ENCODE measurements around the gene PDXK. TPM values are rescaled to one million over a fixed set of nuclear protein-coding genes. Genes with fewer than 3 reads are reported as not detected.
A peak's percentile ranks its signal among the peaks of the same experiment; 100 is the strongest.

The PDXK gene
- polyA plus RNA-seq, 3 donors from 2014 or later = 47.1 to 55.2 (median 50.9) TPM

GRCh38 chr21:43734928-43735229, 15.9 kb downstream of the PDXK start:
- H3K27ac Mint-ChIP-seq = no peak overlapping the region

GRCh38 chr21:43735236-43736091, 16.5 kb downstream of the PDXK start:
- H3K4me1 Mint-ChIP-seq = peaks cover 20 to 26% of the 10 kb centered on the region in 2 donors
- no peaks in the 10 kb centered on the region for H3K36me3 Mint-ChIP-seq
- DNase-seq = no peak
- H3K9me3 Mint-ChIP-seq = peaks cover 0 to 2% (median 0%) of the 10 kb centered on the region in 6 donors
- peaks cover 2 to 12% (median 3%) of the 10 kb centered on the region in 3 donors for H3K27me3 Mint-ChIP-seq (ENCODE audit: low read depth in 3 of 3)
- no peak overlapping the region for H3K27ac Mint-ChIP-seq
- H3K4me3 Mint-ChIP-seq = no peak overlapping the region

More at GRCh38 chr21:43734928-43735229, 15.9 kb downstream of the PDXK start:
- Mint-ChIP-seq H3K4me1 (peaks cover 20 to 29% of the 10 kb centered on the region in 2 donors), H3K4me3 (no peak overlapping the region), H3K27me3 (ENCODE audit: low read depth in 3 of 3) (peaks cover 2 to 7% (median 3%) of the 10 kb centered on the region in 3 donors), H3K36me3 (no peaks in the 10 kb centered on the region), H3K9me3 (peaks cover 0 to 2% (median 0%) of the 10 kb centered on the region in 6 donors)
- DNase-seq = no peak

- peaks cover 2 to 15% (median 3%) of the 10 kb centered on the region in 3 donors for H3K27me3 Mint-ChIP-seq (ENCODE audit: low read depth in 3 of 3)
- H3K4me1 Mint-ChIP-seq = peaks cover 16 to 26% of the 10 kb centered on the region in 2 donors
- DNase-seq = no peak
- H3K36me3 Mint-ChIP-seq = no peaks in the 10 kb centered on the region
- peaks cover 0 to 2% (median 0%) of the 10 kb centered on the region in 6 donors for H3K9me3 Mint-ChIP-seq
- no peak overlapping the region for H3K4me3 Mint-ChIP-seq
- no peak overlapping the region for H3K27ac Mint-ChIP-seq
These were observed 17.4 kb downstream of the PDXK start for GRCh38 chr21:43736224-43736883.

- DNase-seq = no peak
- H3K4me1 Mint-ChIP-seq = peaks cover 13 to 25% of the 10 kb centered on the region in 2 donors
- H3K27me3 Mint-ChIP-seq (ENCODE audit: low read depth in 3 of 3) = peaks cover 2 to 13% (median 3%) of the 10 kb centered on the region in 3 donors
- no peak overlapping the region for H3K27ac Mint-ChIP-seq
- peaks cover 0 to 2% (median 0%) of the 10 kb centered on the region in 6 donors for H3K9me3 Mint-ChIP-seq
- H3K4me3 Mint-ChIP-seq = no peak overlapping the region
- no peaks in the 10 kb centered on the region for H3K36me3 Mint-ChIP-seq
These were observed 18.4 kb downstream of the PDXK start for GRCh38 chr21:43737158-43737950.

GRCh38 chr21:43739621-43740435, 20.9 kb downstream of the PDXK start:
- peaks cover 5 to 17% of the 10 kb centered on the region in 2 donors for H3K4me1 Mint-ChIP-seq
- H3K27ac Mint-ChIP-seq = no peak overlapping the region
- peaks cover 0 to 2% (median 0%) of the 10 kb centered on the region in 3 donors for H3K36me3 Mint-ChIP-seq
- no peaks in the 10 kb centered on the region for H3K9me3 Mint-ChIP-seq
- H3K4me3 Mint-ChIP-seq = no peak overlapping the region
- H3K27me3 Mint-ChIP-seq (ENCODE audit: low read depth in 3 of 3) = peaks cover 0 to 10% (median 2%) of the 10 kb centered on the region in 3 donors
- DNase-seq = no peak

- Mint-ChIP-seq H3K4me1 (peaks cover 5 to 16% of the 10 kb centered on the region in 2 donors), H3K4me3 (no peak overlapping the region), H3K9me3 (no peaks in the 10 kb centered on the region), H3K27ac (peak overlapping the region in 2 of 6 donors; percentile 6 to 48), H3K36me3 (peaks cover 0 to 5% (median 0%) of the 10 kb centered on the region in 3 donors), H3K27me3 (ENCODE audit: low read depth in 3 of 3) (peaks cover 0 to 10% (median 2%) of the 10 kb centered on the region in 3 donors)
- DNase-seq = no peak
These were observed 21.7 kb downstream of the PDXK start for GRCh38 chr21:43740497-43741156.

- Mint-ChIP-seq H3K9me3 (no peaks in the 10 kb centered on the region), H3K4me1 (peaks cover 5 to 16% of the 10 kb centered on the region in 2 donors), H3K4me3 (no peak overlapping the region), H3K36me3 (peaks cover 0 to 10% (median 0%) of the 10 kb centered on the region in 3 donors), H3K27me3 (ENCODE audit: low read depth in 3 of 3) (peaks cover 0 to 10% (median 2%) of the 10 kb centered on the region in 3 donors), H3K27ac (no peak overlapping the region)
- no peak for DNase-seq
These were observed 22.6 kb downstream of the PDXK start for GRCh38 chr21:43741423-43742096.

GRCh38 chr21:43743947-43744346, 25.0 kb downstream of the PDXK start:
- H3K9me3 Mint-ChIP-seq = no peaks in the 10 kb centered on the region
- H3K27ac Mint-ChIP-seq = peak overlapping the region in 2 of 6 donors; percentile 60 to 81
- H3K4me1 Mint-ChIP-seq = peaks cover 5 to 16% of the 10 kb centered on the region in 2 donors
- peaks cover 0 to 16% (median 0%) of the 10 kb centered on the region in 3 donors for H3K36me3 Mint-ChIP-seq
- H3K4me3 Mint-ChIP-seq = peak overlapping the region in 3 of 5 donors; percentile 24 to 48 (median 36)
- peaks cover 1 to 10% (median 2%) of the 10 kb centered on the region in 3 donors for H3K27me3 Mint-ChIP-seq (ENCODE audit: low read depth in 3 of 3)
- DNase-seq = no peak

GRCh38 chr21:43744725-43745124, 25.8 kb downstream of the PDXK start:
- no peaks in the 10 kb centered on the region for H3K9me3 Mint-ChIP-seq
- peaks cover 0 to 10% (median 1%) of the 10 kb centered on the region in 3 donors for H3K27me3 Mint-ChIP-seq (ENCODE audit: low read depth in 3 of 3)
- peaks cover 0 to 10% of the 10 kb centered on the region in 2 donors for H3K4me1 Mint-ChIP-seq
- no peak overlapping the region for H3K4me3 Mint-ChIP-seq
- peaks cover 0 to 16% (median 0%) of the 10 kb centered on the region in 3 donors for H3K36me3 Mint-ChIP-seq
- no peak for DNase-seq
- no peak overlapping the region for H3K27ac Mint-ChIP-seq

- H3K9me3 Mint-ChIP-seq = no peaks in the 10 kb centered on the region
- H3K4me1 Mint-ChIP-seq = peaks cover 0 to 10% of the 10 kb centered on the region in 2 donors
- H3K4me3 Mint-ChIP-seq = no peak overlapping the region
- H3K36me3 Mint-ChIP-seq = peaks cover 0 to 22% (median 0%) of the 10 kb centered on the region in 3 donors
- peak overlapping the region in 1 of 6 donors; percentile 33 for H3K27ac Mint-ChIP-seq
- no peak for DNase-seq
- H3K27me3 Mint-ChIP-seq (ENCODE audit: low read depth in 3 of 3) = peaks cover 0 to 4% (median 2%) of the 10 kb centered on the region in 3 donors
These were observed 27.0 kb downstream of the PDXK start for GRCh38 chr21:43745772-43746517.

- H3K36me3 Mint-ChIP-seq = peaks cover 0 to 22% (median 0%) of the 10 kb centered on the region in 3 donors
- no peak overlapping the region for H3K4me3 Mint-ChIP-seq
- peaks cover 0 to 8% of the 10 kb centered on the region in 2 donors for H3K4me1 Mint-ChIP-seq
- no peak for DNase-seq
- H3K27me3 Mint-ChIP-seq (ENCODE audit: low read depth in 3 of 3) = peaks cover 0 to 4% (median 2%) of the 10 kb centered on the region in 3 donors
- H3K27ac Mint-ChIP-seq = no peak overlapping the region
- H3K9me3 Mint-ChIP-seq = no peaks in the 10 kb centered on the region
These were observed 29.7 kb downstream of the PDXK start for GRCh38 chr21:43748622-43749021.
